ENCODE data around the gene SLC38A8. TPM values are rescaled to one million over a fixed set of nuclear protein-coding genes. Genes with fewer than 3 reads are reported as not detected.

The SLC38A8 gene
- total RNA-seq, 4 donors from 2014 or later, result not detected

- no peak overlapping the region for H3K27ac ChIP-seq
- DNase-seq, result no peak
- H3K4me3 ChIP-seq, result no peak overlapping the region
These were observed 63.2 kb downstream of the SLC38A8 start for GRCh38 chr16:83979441-83979840.

GRCh38 chr16:83978401-83978904, 64.1 kb downstream of the SLC38A8 start:
- Histone ChIP-seq H3K27ac (no peak overlapping the region), H3K36me3 (no peaks in the 10 kb centered on the region), H3K27me3 (no peaks in the 10 kb centered on the region), H3K9me3 (no peaks in the 10 kb centered on the region), H3K4me3 (no peak overlapping the region), H3K4me1 (no peaks in the 10 kb centered on the region)
- TF ChIP-seq CTCF (IDR thresholded peaks at IDR 0.05), result no peak
- TF ChIP-seq POLR2A (IDR thresholded peaks at IDR 0.05), result no peak
- DNase-seq, result no peak

More at GRCh38 chr16:83979441-83979840, 63.2 kb downstream of the SLC38A8 start:
- Histone ChIP-seq H3K9me3 (no peaks in the 10 kb centered on the region), H3K36me3 (no peaks in the 10 kb centered on the region), H3K27me3 (no peaks in the 10 kb centered on the region), H3K4me1 (no peaks in the 10 kb centered on the region)
- no peak for TF ChIP-seq CTCF (IDR thresholded peaks at IDR 0.05)
- TF ChIP-seq POLR2A (IDR thresholded peaks at IDR 0.05), result no peak

- Histone ChIP-seq H3K27ac (no peak overlapping the region), H3K36me3 (no peaks in the 10 kb centered on the region), H3K4me1 (no peaks in the 10 kb centered on the region), H3K9me3 (no peaks in the 10 kb centered on the region), H3K27me3 (no peaks in the 10 kb centered on the region), H3K4me3 (no peak overlapping the region)
- TF ChIP-seq CTCF (IDR thresholded peaks at IDR 0.05), result no peak
- no peak for TF ChIP-seq POLR2A (IDR thresholded peaks at IDR 0.05)
- DNase-seq, result no peak
These were observed 65.4 kb downstream of the SLC38A8 start for GRCh38 chr16:83977056-83977815.

- no peak overlapping the region for H3K27ac ChIP-seq
- H3K36me3 ChIP-seq, result no peaks in the 10 kb centered on the region
- no peaks in the 10 kb centered on the region for H3K9me3 ChIP-seq
- no peaks in the 10 kb centered on the region for H3K4me1 ChIP-seq
- no peaks in the 10 kb centered on the region for H3K27me3 ChIP-seq
- TF ChIP-seq CTCF (IDR thresholded peaks at IDR 0.05) (no peak), POLR2A (IDR thresholded peaks at IDR 0.05) (no peak)
- DNase-seq, result no peak
- H3K4me3 ChIP-seq, result no peak overlapping the region
These were observed 66.9 kb downstream of the SLC38A8 start for GRCh38 chr16:83975590-83976260.

- Histone ChIP-seq H3K36me3 (no peaks in the 10 kb centered on the region), H3K4me1 (no peaks in the 10 kb centered on the region), H3K27me3 (no peaks in the 10 kb centered on the region), H3K4me3 (no peak overlapping the region), H3K9me3 (no peaks in the 10 kb centered on the region), H3K27ac (no peak overlapping the region)
- TF ChIP-seq POLR2A (IDR thresholded peaks at IDR 0.05) (no peak), CTCF (IDR thresholded peaks at IDR 0.05) (no peak)
- DNase-seq, result no peak
These were observed 68.1 kb downstream of the SLC38A8 start for GRCh38 chr16:83974475-83974874.

Data from Peyer's patch (tissue), 4 donors.